ENCODE results near the gene SPP1.
"Not testable (repeated sequence)": the region's sequence is repeated elsewhere in the genome, so short reads cannot be mapped to it uniquely, and the experiment has no call there.

The SPP1 gene

DNA sequence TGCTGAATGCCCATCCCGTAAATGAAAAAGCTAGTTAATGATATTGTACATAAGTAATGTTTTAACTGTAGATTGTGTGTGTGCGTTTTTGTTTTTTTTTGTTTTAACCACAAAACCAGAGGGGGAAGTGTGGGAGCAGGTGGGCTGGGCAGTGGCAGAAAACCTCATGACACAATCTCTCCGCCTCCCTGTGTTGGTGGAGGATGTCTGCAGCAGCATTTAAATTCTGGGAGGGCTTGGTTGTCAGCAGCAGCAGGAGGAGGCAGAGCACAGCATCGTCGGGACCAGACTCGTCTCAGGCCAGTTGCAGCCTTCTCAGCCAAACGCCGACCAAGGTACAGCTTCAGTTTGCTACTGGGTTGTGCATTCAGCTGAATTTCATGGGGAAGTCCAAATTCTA is at the start of gene SPP1:
SPP1 (plus strand) TSS at position 249 of the 400 bp plus-strand sequence. CDS start 1,182 bp downstream, outside the sequence.
- peak; percentile 57 for DNase-seq

DNA sequence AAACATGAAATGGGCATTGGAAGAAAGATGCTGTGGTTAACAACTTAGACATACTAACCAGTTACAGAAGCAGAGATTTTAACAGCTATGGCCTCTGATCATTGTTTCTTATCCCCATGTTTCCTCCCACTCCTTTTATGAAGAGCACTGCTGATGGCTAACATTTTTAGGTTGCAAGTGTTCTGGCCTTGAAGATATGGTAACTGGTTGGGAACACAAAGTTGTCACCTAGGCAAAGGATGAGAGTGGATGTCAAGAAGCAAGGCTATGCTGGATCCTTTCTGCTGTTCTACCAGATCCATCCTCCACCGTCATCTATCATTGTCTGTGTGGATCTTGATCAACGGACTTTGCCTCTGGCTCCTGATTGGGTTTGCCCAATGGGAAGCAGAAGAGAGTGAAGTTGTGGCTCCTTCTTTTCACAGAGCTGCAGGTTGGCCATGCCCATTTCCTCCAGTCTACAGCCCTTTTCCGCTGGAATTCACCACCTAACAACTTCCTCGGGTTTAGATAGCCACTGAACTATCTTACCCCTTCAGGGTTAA is 48.9 kb upstream of the SPP1 start:
- DNase-seq, result no peak

DNA sequence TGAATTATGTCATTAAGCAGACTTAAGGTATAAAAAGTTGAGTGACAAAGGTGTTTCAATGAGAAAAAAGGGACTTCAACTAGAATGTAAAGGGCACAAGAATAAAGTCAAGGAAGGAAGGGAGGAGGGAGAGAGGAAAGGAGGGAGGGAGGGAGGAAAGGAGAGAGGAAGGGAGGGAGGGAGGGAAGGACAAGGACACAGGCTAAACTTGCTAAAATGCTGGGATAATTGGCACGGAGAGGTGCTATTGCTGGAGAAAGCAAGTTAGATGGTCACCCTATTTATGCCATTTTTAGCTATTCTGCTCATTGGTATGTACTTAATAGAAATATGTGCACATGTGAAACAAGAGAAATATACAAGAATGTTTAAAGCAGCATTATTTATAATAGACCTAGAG is 44.9 kb upstream of the SPP1 start:
- no peak for DNase-seq

DNA sequence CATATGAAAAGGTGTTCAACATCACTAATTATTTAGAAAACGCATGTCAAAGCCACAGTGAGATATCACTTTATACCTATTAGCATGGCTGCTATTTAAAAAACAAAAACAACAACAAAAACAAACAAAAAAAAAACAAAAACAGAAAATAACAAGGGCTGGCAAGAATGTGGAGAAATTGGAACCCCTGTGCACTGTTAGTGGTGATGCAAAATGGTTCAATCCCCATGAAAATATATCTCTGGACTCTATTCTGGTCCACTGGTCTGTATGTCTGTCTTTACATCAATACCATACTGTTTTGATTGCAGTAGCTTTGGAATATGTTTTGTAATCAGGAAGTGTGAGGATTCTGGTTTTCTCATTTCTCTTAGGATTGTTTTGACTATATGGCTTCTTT is 43.6 kb upstream of the SPP1 start:
- DNase-seq, result no peak

DNA sequence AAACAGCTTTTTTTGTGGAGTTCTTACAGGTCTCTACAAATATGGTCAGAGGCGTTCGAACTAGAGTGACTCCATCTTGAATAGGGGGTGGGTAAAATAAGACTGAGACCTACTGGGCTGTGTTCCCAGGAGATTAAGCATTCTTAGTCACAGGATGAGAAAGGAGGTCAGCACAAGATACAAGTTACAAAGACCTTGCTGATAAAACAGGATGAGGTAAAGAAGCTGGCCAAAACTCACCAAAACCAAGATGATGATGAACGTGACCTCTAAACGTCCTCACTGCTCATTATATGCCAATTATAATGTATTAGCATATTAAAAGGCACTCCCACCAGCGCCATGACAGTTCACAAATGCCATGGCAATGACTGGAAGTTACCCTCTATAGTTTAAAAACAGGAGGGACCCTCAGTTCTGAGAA is 42.8 kb upstream of the SPP1 start:
- DNase-seq, result no peak

DNA sequence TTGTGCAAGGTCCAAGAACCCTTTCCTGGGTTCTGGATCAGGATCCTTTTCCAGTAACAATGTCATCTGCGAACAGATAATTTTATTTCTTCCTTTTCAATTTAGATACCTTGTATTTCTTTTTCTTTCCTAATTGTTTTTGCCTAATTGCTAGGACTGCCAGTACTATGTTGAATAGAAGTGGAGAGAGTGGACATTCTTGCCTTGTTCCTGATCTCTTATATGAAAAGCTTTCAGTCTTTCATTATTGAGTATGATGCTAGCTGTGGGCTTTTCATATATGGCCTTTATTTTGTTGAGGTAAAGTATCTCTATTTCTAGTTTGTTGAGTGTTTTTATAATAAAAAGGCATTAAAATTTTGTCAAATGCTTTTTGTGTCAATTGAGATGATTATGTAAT is 42.2 kb upstream of the SPP1 start:
- DNase-seq, result no peak

DNA sequence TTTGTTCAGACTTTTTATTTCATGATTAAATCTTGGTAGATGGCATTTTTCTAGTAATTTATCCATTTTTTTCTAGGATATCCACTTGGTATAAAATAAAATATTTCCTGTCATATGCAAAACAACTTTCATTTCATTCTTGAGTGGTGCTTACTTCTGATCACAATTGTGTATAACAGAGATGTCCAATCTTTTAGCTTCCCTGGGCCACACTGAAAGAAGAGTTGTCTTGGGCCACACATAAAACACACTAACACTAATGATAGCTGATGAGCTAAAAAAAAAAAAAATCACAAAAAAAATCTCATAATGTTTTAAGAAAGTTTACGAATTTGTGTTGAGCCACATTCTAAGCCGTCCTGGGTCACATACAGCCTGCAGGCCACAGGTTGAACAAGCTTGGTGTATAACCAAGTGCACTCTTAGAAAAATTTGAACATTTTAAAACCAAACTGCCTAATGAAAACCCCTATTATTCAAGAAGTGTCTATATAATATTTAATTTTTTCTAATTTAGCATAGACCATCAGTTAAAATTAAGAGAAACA is 41.3 kb upstream of the SPP1 start:
- no peak for DNase-seq

DNA sequence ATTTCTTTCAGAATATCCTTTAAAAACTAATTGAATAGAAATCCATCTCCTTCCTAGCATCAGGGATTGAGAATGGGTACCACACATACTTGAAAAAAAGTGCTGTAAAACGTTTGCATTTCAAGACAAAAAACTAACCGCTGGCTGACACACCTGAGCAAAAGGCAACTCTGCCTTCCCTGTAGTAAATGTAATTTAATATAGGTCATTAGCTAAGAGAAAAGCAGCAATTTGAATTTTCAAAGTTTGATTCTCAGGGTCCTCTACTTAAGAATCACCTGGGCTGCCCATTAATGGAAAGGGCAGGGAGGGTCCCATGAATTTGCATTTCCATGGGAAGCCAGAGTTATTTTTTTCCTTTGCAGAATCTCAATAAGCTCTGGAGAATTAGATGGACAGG is 40.5 kb upstream of the SPP1 start:
- DNase-seq, result no peak

DNA sequence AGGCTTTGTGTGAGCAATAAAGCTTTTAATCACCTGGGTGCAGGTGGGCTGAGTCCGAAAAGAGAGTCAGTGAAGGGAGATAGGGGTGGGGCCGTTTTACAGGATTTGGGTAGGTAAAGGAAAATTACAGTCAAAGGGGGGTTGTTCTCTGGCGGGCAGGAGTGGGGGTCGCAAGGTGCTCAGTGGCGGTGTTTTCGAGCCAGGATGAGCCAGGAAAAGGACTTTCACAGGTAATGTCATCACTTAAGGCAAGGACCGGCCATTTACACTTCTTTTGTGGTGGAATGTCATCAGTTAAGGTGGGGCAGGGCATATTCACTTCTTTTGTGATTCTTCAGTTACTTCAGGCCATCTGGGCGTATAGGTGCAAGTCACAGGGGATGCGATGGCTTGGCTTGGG is 39.6 kb upstream of the SPP1 start:
- DNase-seq, result not testable (repeated sequence)

DNA sequence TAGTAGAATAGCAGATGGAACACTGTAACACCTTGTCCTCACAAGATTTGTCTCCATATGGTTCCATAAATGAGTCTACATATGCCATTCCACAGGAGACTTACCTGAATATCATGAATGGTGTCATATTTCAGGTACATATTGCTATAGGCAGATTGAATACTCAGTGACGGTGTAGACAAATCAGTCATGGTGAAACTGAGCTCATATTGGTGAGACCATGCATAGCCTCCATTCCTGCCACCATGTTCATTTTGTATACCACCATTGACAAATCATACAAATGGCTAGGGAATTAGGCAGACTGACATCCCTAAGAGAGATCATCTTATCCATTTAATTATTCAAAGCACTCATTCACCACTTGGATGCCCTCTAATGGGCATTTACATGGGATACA is 38.0 kb upstream of the SPP1 start:
- DNase-seq, result no peak

DNA sequence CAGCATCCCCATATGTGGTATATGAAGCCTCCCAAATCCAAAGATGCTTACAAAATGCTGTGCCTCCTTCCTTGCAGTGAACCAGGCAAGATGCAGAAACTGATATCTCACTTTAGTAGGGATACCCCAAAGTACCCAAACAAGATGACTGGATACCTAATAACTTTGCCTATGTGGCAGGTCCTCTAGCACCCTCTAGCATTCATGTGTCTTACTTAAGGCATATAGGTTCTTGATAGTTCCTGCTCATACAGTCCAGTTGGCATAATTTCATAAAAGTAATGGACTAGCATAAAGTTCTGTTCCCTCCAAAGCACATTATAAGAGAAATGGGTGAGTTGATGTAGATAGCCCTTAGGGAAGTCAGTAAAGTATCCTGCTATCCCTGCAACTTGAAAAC is 36.8 kb upstream of the SPP1 start:
- no peak for DNase-seq

DNA sequence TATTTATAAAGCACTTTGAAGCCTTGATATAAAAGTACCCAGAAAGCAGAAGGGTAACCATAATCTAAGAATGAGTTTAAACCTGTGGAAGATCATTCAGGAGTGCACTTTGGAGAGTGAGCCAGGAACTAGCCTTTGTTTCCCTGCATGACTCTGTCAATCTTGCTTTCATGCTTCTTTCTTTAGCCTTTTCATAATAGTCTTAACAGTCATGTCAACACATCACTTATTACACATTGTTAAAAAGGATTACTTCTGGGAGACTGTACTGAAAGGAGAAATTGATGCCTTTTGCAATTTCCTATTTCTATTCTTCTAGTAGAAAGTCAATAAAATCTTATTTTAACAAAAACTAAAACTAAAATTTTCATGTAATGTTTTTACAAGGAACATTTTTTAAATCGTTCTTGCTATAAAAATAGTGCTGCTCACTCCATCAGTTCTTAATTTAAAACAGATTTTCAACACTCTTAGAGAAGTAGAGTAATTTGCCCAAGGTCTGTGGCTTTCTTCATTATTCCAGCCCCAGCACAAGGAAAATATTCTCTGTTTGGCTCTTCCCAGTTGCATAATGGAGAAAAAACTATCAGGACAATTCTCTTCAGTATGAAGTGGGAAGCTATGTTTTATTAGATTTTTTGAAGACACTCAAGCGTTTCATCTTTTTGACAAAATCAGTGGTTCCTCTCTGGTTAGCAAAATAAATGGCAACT is 35.4 kb upstream of the SPP1 start:
- DNase-seq, result no peak

DNA sequence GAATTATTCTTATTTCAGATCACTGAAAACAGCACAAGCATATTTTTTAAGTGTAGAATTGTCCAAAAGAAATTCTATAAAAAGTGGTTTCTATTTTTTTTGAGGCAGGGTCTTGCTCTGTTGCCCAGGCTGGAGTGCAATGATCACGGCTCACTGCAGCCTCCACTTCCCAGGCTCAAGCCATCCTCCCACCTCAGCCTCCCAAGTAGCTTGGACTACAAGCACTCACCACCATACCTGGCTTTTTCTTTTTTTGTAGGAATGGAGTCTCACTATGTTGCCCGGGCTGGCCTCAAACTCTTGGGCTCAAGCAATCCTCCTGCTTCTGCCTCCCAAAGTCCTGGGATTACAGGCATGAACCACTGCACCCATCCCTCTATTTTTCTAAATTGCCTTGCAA is 34.7 kb upstream of the SPP1 start:
- not testable (repeated sequence) for DNase-seq

DNA sequence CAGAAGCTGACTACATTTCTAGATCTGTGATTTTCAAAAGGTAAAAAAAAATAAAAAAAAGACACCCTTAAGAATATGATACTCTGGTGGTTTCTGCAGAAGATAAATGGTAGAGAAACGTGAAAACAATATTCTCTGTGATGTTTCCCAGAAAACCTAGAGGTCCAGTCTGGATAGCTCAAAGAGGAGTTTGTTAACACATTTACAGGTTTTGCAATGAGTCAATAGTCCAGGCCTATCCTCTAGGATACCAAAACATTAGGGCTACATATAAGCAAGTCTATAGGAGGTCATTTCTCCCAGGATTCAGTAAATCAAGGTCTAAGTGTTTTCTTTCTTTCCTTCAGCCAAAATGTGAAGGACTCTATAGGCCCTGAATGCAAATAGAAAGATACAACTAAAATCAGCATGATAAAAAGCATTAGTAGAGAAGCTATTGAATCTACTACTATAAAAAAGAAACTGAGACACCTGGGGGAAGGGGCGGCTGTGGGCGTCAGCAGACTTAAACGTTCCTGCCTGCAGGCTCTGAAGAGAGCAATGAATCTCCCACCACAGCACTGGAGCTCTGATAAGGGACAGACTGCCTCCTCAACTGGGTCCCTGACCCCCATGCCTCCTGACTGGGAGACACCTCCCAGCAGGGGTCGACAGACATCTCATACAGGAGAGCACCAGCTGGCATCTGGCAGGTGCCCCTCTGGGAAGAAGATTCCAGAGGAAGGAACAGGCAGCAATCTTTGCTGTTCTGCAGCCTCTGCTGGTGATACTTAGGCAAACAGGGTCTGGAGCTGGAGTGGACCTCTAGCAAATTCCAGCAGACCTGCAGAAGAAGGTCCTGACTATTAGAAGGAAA is 33.7 kb upstream of the SPP1 start:
- DNase-seq, result no peak

DNA sequence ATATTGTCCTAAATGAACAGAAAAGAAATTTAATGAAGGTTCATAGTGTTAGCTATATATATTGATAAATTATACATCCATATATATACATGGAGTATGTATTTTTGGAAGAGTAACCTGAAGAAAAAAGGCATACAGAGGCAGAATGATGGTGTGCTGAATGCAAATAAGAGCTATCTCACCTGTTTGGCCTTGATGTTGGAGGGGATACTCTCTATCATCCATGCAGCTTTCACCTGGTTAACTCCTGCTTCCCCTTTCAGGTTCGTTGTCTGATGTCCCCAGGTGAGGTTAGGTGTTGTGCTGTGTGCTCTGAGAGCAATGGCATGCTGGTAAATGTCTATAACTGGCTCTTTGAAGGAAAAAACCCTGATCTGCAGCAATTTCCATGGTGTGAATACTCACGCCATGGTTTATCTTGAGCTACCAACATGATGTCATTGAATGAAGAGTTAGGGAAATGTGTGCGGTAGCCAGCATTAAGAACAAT is 31.8 kb upstream of the SPP1 start:
- no peak for DNase-seq

DNA sequence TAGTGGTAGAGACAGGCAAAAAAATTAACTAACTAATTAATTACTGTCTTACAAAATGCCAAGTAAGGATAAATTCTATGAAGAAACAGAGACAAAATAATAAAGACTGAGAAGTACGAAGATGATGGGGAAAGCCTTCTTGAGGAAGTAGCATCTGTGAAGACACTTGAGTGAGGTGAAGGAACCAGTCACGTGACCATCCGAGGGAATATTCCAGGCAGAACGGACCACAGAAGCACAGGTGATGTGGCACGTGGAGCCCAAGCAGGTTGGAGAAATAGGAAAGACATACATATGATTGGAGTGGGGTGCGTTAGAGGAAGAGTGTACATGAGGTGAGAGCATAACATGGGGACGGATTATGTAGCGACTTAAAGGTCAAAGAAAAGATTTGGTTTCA is 30.5 kb upstream of the SPP1 start:
- no peak for DNase-seq

DNA sequence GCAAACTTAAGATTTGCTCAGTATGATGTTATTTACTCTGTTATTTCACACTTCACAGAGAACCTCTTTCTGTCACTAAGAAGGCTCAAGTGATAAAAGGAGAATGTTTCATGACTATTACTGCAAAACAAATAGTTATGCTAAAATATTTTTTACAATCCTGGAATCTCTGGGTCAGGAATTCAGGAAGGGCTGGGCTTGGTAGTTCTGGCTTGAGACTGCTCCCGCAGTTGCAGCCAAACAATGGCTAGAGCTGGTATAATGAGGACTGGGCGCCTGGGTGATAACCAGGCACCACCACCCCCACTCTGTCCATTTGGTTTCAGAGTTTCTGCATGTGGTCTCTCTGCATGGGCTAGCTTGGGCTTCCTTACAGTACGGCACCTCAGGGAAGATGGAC is 28.7 kb upstream of the SPP1 start:
- no peak for DNase-seq

DNA sequence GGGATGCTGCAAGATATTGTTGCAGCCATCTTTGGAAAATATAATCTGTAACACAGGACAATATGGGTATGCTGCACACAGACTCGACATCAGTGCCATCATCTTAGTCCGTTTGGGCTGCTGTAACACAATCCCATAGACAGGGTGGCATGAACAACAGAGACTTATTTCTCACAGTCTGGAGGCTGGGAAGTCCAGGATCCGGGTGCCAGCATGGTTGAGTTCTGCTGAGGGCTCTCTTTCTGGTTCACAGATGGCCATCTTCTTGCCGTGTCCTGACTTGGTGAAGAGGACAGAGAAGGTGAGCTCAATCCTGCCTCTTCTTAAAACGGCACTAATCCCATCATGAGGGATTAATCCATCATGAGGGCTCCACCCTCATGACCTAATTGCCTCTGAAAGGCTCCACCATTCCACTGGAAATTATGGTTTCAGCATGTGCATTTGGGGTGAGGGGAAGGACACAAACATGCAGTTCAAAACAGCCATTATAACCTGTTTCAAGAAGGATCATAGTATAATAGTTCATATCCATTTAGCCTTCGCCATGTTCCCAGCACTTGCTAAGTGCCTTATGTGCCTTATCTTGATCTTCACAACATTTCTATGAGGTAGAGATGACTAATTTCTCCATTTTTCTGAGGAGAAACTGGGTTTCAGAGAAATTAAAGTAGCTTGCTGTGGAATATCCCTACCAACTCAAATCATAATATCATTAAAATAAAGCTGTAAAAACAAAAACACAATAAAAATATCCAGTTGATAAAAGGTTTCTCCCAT is 27.9 kb upstream of the SPP1 start:
- no peak for DNase-seq

DNA sequence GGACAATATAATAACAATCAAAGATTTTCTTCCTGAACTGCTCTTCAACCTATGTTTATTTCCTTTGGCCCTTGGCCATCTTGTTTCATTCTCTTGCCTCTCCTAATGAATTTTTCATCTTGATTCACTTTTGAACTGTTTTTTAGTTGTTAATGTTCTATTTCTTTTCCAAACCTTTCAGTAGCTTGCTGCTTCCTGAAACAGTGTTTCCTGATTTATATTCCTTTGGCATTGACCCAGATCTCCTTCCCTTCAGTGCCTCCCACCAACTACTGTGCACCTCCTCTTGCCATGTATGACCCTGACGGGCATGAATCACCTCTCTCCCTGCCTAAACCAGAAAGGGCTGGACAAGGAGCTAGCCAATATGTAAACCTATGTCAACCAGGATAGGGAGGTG is 25.6 kb upstream of the SPP1 start:
- no peak for DNase-seq

DNA sequence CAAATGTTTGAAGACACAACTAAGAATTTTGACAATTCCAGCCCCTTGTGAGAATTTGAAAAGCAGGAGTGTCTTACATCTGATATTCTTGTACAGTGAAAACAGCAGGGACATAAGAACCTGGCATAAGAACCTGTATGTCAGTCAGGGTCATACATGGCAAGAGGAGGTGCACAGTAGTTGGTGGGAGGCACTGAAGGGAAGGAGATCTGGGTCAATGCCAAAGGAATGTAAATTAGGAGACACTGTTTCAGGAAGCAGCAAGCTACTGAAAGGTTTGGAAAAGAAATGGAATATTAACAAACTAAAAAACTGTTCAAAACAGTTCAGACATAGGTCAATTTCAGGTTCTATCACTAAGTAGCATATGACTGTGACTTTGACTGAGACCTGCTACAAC is 25.0 kb upstream of the SPP1 start:
- no peak for DNase-seq

DNA sequence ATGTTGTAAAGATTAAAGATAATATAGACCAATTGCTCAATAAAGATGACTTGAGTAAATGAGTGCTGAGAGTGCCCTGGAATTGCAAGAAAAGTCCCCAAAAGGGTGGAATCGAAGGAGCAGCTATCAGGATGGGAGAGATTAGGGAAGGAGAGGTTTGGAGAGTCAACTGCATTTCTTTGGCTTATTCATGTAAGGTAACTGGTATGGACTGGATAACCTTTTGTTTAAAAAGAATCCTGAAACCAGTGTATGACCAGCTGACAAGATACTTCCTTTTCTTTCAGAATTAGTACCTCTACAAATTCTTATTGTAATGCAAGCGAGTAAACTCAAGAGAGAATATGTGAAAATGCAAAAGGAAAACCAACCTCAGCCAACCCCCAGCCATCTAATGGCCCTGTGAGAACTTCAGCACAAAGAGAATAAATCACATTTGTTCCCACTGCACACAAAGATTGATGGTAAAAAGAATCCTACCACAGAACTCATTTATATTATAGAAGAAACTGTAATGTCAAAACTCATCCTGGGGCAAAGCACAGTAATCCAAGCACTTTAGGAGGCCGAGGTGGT is 24.5 kb upstream of the SPP1 start:
- DNase-seq, result no peak

DNA sequence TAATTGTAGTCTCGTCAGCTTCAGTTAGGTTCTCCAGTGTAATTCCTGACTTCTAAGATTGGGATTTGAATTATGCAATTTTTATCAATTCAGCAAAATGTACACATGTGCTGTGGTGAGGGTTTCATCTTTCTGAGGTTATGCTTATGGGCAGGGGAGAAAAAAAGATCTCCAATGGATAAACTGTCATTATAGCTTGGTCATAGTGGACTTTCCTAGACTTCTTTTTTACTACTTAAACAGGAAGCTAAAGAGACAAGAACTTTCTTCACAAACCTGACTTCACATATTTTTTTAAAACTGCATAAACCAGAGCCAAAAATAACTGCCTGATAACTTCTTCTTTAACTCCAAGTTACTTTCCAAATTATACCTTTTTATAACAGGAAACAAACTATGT is 21.7 kb upstream of the SPP1 start:
- no peak for DNase-seq

DNA sequence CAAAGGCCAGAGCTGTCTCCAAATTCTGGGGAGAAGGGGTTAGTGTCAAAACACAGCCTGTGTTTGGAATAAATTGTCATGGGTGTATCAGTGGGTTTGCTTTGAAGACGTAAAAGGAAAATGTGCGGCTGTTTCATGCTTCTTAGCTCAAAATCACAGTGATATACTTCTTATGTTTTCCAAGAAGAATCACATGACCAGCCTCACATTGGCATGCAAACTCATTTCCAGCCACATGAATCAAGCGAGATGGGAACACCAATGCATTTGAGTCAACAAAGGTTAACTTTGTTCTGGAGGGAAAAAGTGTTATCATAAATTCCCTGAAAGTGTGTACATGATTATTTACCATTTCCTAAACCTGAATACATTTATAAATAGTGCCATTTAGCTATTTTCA is 19.0 kb upstream of the SPP1 start:
- no peak for DNase-seq
